GM23248 (cell line): ENCODE measurements around the gene COL16A1.

Source experiments
- EZH2 ChIP-seq: fragments of 200-600 bp; sonication (generic); IDR thresholded peaks from 2 replicates; pipeline ENCODE4 v1.6.1; 2018; ENCODE audit warnings: antibody characterized with exemption, mild to moderate bottlenecking; ENCODE audit not compliant: insufficient read depth, poor library complexity, severe bottlenecking
- EZH2phosphoT487 ChIP-seq: fragments of 200-600 bp; sonication (generic); IDR thresholded peaks from 2 replicates; pipeline ENCODE4 v1.6.1; 2018; ENCODE audit warnings: antibody characterized with exemption, moderate library complexity, mild to moderate bottlenecking, low read depth; ENCODE audit not compliant: insufficient read depth

GRCh38 chr1:31666263-31666963, 37.4 kb downstream of the COL16A1 start:
- TF ChIP-seq EZH2 (no peak), EZH2phosphoT487 (no peak)
